ENCODE data around the gene GRB14.

DNA sequence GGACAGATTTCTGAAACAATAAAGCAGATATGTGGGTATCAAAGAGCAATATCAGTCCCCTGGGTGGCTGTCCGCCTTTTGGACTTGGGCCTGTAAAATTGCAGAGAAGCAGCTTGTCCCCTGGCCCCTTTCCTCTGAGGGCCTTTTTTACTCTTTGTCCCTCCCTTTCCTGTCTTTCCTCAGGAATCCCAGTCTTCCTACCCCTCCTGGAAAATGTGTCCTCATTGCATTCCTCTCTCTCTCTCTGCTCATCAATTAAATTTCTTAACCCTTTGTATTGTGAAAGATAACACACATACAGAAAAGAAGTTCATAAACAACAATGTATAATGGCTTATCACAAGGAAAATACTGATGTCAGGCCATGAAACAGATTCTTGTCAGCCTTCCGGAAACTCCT lies 3.0 kb upstream of the GRB14 start:
- TF ChIP-seq POLR2A (IDR thresholded peaks at IDR 0.05): no peak
- TF ChIP-seq, protein P1, sequence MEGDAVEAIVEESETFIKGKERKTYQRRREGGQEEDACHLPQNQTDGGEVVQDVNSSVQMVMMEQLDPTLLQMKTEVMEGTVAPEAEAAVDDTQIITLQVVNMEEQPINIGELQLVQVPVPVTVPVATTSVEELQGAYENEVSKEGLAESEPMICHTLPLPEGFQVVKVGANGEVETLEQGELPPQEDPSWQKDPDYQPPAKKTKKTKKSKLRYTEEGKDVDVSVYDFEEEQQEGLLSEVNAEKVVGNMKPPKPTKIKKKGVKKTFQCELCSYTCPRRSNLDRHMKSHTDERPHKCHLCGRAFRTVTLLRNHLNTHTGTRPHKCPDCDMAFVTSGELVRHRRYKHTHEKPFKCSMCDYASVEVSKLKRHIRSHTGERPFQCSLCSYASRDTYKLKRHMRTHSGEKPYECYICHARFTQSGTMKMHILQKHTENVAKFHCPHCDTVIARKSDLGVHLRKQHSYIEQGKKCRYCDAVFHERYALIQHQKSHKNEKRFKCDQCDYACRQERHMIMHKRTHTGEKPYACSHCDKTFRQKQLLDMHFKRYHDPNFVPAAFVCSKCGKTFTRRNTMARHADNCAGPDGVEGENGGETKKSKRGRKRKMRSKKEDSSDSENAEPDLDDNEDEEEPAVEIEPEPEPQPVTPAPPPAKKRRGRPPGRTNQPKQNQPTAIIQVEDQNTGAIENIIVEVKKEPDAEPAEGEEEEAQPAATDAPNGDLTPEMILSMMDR (IDR thresholded peaks at IDR 0.05): no peak
